A549 (cell line): ENCODE data around the gene CYP2A6.

Experiments used
- CBX2 ChIP-seq: fragments of 200-600 bp; sonication (generic); IDR thresholded peaks from 2 replicates; pipeline ENCODE4 v1.6.1; 2016; ENCODE audit warnings: low read depth, mild to moderate bottlenecking, borderline replicate concordance
- CEBPB ChIP-seq, 2 experiments: fragments of >200 bp in 1 of 2; sonication (Bioruptor Twin) in 1 of 2; formaldehyde crosslinking in 1 of 2; IDR thresholded peaks; 2 replicates each; pipeline ENCODE4 v1.6.1; 2012 to 2016
- CTCF ChIP-seq: fragments of >200 bp; sonication (Bioruptor Twin); formaldehyde crosslinking; IDR thresholded peaks from 3 replicates; pipeline ENCODE4 v1.5.1; 2016
- E2F6 ChIP-seq: IDR thresholded peaks from 2 replicates; pipeline ENCODE4 v1.6.1; 2012; ENCODE audit warnings: low read depth, borderline replicate concordance
- ELK1 ChIP-seq: fragments of 150-350 bp; IDR thresholded peaks from 2 replicates; pipeline ENCODE4 v1.6.1; 2014; ENCODE audit warnings: low read depth, mild to moderate bottlenecking, low read length
- EP300 ChIP-seq, 2 experiments: fragments of >200 bp; sonication (Bioruptor Twin); formaldehyde crosslinking; IDR thresholded peaks; 2 replicates in 1 of 2; 3 replicates in 1 of 2; pipeline ENCODE4 v1.6.1; 2016 to 2017
- MYC ChIP-seq: IDR thresholded peaks from 2 replicates; pipeline ENCODE4 v1.6.1; 2012; ENCODE audit warnings: mild to moderate bottlenecking, inconsistent platforms, low read length, improper control_type of control experiment, borderline replicate concordance
- RAD21 ChIP-seq, 2 experiments: fragments of >200 bp in 1 of 2; sonication (Bioruptor Twin) in 1 of 2; formaldehyde crosslinking in 1 of 2; IDR thresholded peaks in 1 of 2; conservative IDR thresholded peaks in 1 of 2; 2 replicates in 1 of 2; 3 replicates in 1 of 2; pipeline ENCODE4 v1.6.1; 2012 to 2018; ENCODE audit warnings: inconsistent platforms in 1 of 2
- SMC3 ChIP-seq: fragments of >200 bp; sonication (Bioruptor Twin); formaldehyde crosslinking; IDR thresholded peaks from 3 replicates; pipeline ENCODE4 v1.6.1; 2018; ENCODE audit warnings: inconsistent platforms
- USF2 ChIP-seq: fragments of 450-650 bp; IDR thresholded peaks from 2 replicates; pipeline ENCODE4 v1.6.1; 2014; ENCODE audit warnings: antibody characterized with exemption

GRCh38 chr19:40809358-40810086, 40.7 kb downstream of the CYP2A6 start:
- no peak for TF ChIP-seq CEBPB (IDR thresholded peaks at IDR 0.05)
- no peak for TF ChIP-seq CTCF
- no peak for TF ChIP-seq EP300 (IDR thresholded peaks at IDR 0.05)
- no peak for TF ChIP-seq MYC
- no peak for TF ChIP-seq USF2
- no peak for TF ChIP-seq SMC3
- TF ChIP-seq RAD21 (conservative IDR thresholded peaks at IDR 0.05 in 1 of 2, IDR thresholded peaks at IDR 0.05 in 1 of 2), result no peak
- no peak for TF ChIP-seq ELK1
- no peak for TF ChIP-seq E2F6
- TF ChIP-seq CBX2, result no peak
